GM12873 (cell line): ENCODE results near the gene RGL1.

Source experiments
- TF ChIP-seq, protein P1 (sequence below): IDR thresholded peaks from 2 replicates; pipeline ENCODE4 v1.5.1; 2012; ENCODE audit warnings: low read depth, mild to moderate bottlenecking, moderate library complexity, low read length, control low read depth; ENCODE audit not compliant: insufficient read depth; ENCODE audit errors: missing control alignments

Gene RGL1

DNA sequence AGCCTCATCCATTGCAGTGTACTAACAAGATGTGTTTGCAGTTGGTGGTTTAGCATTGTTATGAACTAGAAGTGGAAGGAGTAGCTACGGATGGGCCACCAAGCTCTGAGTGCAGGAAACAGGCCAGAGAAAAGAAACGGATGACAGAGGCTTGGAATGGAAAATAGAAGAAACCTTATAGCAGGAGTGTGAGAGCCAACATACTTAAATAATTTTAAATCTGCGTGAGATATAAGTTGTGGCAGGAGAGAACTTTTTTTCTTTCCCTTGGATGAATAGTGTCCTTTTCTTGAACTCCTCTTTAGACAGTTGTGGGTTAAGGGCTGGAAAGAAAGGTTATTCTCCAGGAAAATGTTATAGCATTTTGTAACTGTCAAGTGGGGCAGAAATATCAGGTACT lies 54.2 kb downstream of the RGL1 start:
- TF ChIP-seq, protein P1, sequence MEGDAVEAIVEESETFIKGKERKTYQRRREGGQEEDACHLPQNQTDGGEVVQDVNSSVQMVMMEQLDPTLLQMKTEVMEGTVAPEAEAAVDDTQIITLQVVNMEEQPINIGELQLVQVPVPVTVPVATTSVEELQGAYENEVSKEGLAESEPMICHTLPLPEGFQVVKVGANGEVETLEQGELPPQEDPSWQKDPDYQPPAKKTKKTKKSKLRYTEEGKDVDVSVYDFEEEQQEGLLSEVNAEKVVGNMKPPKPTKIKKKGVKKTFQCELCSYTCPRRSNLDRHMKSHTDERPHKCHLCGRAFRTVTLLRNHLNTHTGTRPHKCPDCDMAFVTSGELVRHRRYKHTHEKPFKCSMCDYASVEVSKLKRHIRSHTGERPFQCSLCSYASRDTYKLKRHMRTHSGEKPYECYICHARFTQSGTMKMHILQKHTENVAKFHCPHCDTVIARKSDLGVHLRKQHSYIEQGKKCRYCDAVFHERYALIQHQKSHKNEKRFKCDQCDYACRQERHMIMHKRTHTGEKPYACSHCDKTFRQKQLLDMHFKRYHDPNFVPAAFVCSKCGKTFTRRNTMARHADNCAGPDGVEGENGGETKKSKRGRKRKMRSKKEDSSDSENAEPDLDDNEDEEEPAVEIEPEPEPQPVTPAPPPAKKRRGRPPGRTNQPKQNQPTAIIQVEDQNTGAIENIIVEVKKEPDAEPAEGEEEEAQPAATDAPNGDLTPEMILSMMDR, result no peak

DNA sequence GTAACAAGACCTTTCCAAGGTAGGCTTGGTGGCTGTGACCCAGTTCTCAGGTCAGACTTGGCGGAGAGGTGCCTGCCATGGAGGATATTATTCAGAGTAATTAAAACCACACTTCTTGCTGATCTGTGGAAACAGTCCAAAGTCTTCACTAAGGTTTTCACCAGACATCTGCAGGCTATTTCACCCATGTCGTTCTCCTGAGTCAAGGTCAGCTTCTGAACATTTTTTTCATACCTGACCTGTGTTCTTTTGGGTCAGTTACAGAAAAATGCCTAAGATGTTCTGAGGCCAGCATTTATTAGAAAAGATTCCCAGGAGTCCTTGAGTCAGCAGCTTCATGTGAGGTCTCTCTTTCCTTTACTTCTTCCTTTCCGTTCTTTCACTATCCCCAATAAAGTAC lies 54.9 kb downstream of the RGL1 start:
- TF ChIP-seq, protein P1, result no peak

DNA sequence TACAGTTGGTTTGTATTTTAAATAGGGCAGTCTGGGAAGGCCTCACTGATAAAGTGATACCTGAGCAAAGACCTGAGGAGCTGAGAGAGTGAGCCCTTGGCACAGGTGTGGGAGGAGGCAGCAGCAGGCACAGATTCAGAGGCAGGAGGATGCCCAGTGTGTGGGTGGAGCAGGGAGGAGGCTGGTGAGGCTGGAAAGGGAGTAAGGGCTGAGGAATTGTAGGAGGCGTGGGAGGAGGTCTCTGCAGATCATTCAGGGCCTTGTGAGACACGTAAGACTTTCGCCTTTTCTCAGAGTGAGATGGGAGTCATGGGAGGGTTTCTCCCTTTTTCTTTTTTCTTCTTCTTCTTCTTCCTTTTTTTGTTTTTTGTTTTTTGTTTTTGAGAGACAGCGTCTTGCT lies 58.0 kb downstream of the RGL1 start:
- TF ChIP-seq, protein P1, result no peak

DNA sequence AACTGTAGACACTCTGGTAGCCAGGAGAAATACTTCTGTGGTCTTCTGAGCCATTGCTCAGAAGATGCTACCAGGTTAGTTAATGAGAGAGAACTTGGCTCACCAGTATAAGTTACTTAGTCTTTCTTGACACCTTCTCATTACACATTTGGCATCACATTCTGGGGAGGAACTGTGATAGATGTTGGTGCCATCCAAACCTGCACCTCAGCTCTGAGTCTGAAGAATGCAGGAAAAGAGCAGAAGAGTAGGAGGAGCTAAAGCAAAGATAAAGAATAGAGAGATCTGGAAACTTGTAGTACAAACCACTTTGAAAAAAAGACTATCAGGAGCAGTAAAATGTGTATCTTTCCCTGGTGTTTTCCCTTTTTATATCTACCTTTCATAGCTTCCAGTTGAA lies 58.9 kb downstream of the RGL1 start:
- TF ChIP-seq, protein P1, result no peak

DNA sequence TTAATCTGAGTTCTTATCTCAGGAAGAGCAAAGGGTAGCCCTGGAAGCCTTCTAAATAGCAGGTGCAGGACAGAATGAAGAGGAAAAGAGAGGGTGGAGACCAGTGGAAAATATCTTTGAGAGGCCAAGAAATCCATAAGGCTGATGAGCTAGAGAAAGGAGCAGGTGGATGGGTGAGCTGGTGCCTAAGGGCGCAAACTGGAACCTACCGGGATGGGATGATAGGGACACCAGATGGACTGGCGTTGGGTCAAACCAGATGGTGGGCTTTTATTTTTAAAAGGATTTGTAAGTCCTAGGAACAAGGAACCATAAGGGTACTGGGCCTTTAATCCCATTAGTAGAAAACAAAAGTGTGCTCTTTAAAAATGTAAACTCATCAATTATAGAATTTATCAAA lies 59.7 kb downstream of the RGL1 start:
- TF ChIP-seq, protein P1, result no peak

DNA sequence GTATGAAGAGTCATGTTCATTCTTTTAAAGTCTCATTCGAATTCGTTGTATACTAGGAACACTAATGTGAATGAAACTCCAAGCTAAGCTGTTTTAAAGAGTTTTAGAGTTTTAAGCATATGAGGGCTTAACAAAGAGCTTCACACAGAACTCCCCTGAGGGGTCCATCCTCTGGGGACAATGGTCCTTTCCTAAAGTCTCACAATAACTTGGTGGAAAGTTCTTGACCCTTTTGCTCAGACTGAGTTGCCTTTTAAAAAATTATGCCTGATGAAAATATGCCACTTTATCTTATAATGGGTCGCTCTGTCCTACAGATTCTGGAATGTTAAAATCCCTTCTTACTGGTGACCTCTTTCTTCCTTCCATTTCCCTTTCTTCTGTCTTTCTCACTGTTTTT lies 64.3 kb downstream of the RGL1 start:
- TF ChIP-seq, protein P1, result no peak

DNA sequence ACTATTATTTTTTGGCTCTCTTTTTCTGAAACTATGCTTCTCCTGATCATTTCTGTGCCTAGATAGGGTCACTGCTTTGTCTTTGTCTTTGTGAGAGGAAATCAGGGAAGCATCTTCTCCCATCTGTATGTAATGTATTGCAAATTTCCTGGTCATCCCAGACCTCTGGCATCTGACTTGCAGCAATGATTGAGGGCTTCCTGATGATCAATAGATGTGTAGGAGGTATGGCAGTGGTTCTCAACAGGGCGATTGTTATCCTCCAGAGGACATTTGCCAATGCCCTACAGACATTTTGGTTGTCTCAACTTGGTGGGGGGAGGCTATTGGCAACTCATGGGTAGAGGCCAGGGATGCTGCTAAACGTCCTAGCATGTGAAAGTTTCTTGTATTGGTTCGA lies 64.7 kb downstream of the RGL1 start:
- TF ChIP-seq, protein P1, result no peak

DNA sequence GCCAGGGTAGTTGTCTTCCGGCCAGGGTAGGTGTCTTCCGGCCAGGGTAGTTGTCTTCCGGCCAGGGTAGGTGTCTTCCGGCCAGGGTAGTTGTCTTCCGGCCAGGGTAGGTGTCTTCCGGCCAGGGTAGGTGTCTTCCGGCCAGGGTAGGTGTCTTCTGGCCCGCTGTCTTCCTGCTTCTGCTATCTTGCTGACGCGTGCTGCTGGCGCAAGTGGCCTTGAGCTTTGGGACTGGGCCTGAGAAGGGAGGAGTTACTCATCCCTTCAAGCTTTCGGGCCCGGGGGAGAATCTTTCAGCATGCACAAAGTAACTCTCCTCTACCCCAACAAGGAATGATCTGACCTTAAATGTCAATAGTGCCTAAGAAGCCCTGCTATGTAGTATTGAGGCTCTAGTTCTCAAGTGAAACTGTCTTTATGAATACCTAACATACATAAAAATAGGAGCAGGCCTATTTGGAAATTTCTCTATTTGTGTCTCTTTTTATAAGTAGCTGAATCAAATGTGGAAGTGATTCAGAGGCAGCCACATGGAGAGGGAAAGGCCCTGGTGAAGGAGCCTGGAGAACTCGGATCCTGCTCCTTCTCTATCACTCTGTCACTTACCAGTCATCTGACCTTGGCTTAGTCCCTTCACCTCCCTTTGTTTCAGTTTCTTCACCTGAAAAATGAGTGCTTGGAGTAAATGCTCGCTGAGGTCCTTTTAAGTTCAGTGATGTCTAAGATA lies 65.6 kb downstream of the RGL1 start:
- TF ChIP-seq, protein P1, result no peak
